IMR-90 (cell line): ENCODE data around the gene CYP4F2. TPM values are rescaled to one million over a fixed set of nuclear protein-coding genes. Genes with fewer than 3 reads are reported as not detected.

Experiments
- ATAC-seq: fragments of 200-7000 bp; cut with Tn5 transposase; 2 replicates; pipeline ENCODE4 v1.9.1; 2020; ENCODE audit warnings: low read depth, mild to moderate bottlenecking, moderate library complexity
- BruUV-seq: library from RNA; stranded (reverse); fragments of 400-500 nt; replicated peaks from 2 replicates; lab custom pipeline; 2021; lab: Mats Ljungman, UMichigan
- CTCF ChIA-PET: fragments of 300-600 bp; formaldehyde crosslinking; extraction: SDS; loops from one replicate; lab custom pipeline; 2021; ENCODE audit warnings: antibody characterized with exemption; lab: Yijun Ruan, JAX
- POLR2A ChIA-PET: fragments of 300-600 bp; sonication (Branson Sonifier 250); formaldehyde crosslinking; loops from one replicate; lab custom pipeline; 2022; ENCODE audit warnings: antibody characterized with exemption; ENCODE audit not compliant: unreplicated experiment; lab: Charles Lee
- DNase-seq: peaks from one replicate; pipeline ENCODE4 v3.0.0; 2013
- H2AFZ ChIP-seq: replicated peaks from 2 replicates; pipeline ENCODE3; 2013; ENCODE audit warnings: low read length, mild to moderate bottlenecking; ENCODE audit not compliant: poor library complexity
- H2AK5ac ChIP-seq: 2 replicates; pipeline ENCODE4 v1.6.1; 2013; ENCODE audit warnings: low read depth, low read length, inconsistent platforms
- H2AK9ac ChIP-seq: replicated peaks from 2 replicates; pipeline ENCODE3; 2013; ENCODE audit warnings: mild to moderate bottlenecking, low read depth, low read length, moderate library complexity; ENCODE audit not compliant: poor library complexity
- H2BK120ac ChIP-seq: 2 replicates; pipeline ENCODE4 v1.6.1; 2013; ENCODE audit warnings: low read depth, low read length, inconsistent platforms
- H2BK15ac ChIP-seq: 3 replicates; pipeline ENCODE4 v1.6.1; 2013; ENCODE audit warnings: low read depth, low read length, inconsistent platforms
- H2BK20ac ChIP-seq: 2 replicates; pipeline ENCODE4 v1.6.1; 2013; ENCODE audit warnings: low read depth, mild to moderate bottlenecking, inconsistent platforms, low read length, moderate library complexity
- H2BK5ac ChIP-seq: 2 replicates; pipeline ENCODE4 v1.6.1; 2013; ENCODE audit warnings: mild to moderate bottlenecking, low read depth, low read length, inconsistent platforms; ENCODE audit not compliant: poor library complexity, severe bottlenecking
- H3K14ac ChIP-seq: replicated peaks from 2 replicates; pipeline ENCODE4 v1.6.1; 2013; ENCODE audit warnings: low read depth, low read length, inconsistent platforms
- H3K18ac ChIP-seq: 2 replicates; pipeline ENCODE4 v1.6.1; 2013; ENCODE audit warnings: low read depth, low read length, control low read depth
- H3K23ac ChIP-seq: 2 replicates; pipeline ENCODE4 v1.6.1; 2013; ENCODE audit warnings: low read depth, low read length, inconsistent platforms
- H3K27ac ChIP-seq: 2 replicates; pipeline ENCODE4 v1.5.1; 2013; ENCODE audit warnings: mild to moderate bottlenecking, control low read depth, low read length; ENCODE audit not compliant: insufficient read depth
- H3K27me3 ChIP-seq: 2 replicates; pipeline ENCODE4 v1.6.1; 2013; ENCODE audit warnings: low read length; ENCODE audit not compliant: control insufficient read depth, insufficient read depth
- H3K36me3 ChIP-seq: 2 replicates; pipeline ENCODE4 v1.6.1; 2013; ENCODE audit warnings: low read length, mixed read lengths; ENCODE audit not compliant: control insufficient read depth, insufficient read depth
- H3K4ac ChIP-seq: 2 replicates; pipeline ENCODE4 v1.6.1; 2013; ENCODE audit warnings: low read depth, low read length, inconsistent platforms
- H3K4me1 ChIP-seq: 2 replicates; pipeline ENCODE4 v1.6.1; 2013; ENCODE audit warnings: low read length, mixed read lengths; ENCODE audit not compliant: control insufficient read depth, insufficient read depth
- H3K4me2 ChIP-seq: 2 replicates; pipeline ENCODE4 v1.6.1; 2013; ENCODE audit warnings: low read depth, mild to moderate bottlenecking, control low read depth, low read length, moderate library complexity
- H3K4me3 ChIP-seq: 2 replicates; pipeline ENCODE4 v1.5.1; 2013; ENCODE audit warnings: low read depth, mild to moderate bottlenecking, control low read depth, low read length, moderate library complexity; ENCODE audit not compliant: insufficient read depth
- H3K56ac ChIP-seq: 2 replicates; pipeline ENCODE4 v1.6.1; 2013; ENCODE audit warnings: low read length, inconsistent platforms; ENCODE audit not compliant: insufficient read depth; ENCODE audit errors: extremely low read depth
- H3K79me1 ChIP-seq, 2 experiments: 2 replicates each; pipeline ENCODE4 v1.6.1; 2013; ENCODE audit warnings: low read length in 2 of 2, inconsistent platforms in 1 of 2, low read depth in 1 of 2
- H3K9ac ChIP-seq: 2 replicates; pipeline ENCODE4 v1.6.1; 2013; ENCODE audit warnings: low read depth, low read length, control low read depth
- H3K9me1 ChIP-seq: 2 replicates; pipeline ENCODE4 v1.6.1; 2013; ENCODE audit warnings: low read length, inconsistent platforms; ENCODE audit not compliant: insufficient read depth
- H3K9me3 ChIP-seq: 2 replicates; pipeline ENCODE4 v1.6.1; 2013; ENCODE audit warnings: low read length; ENCODE audit not compliant: control insufficient read depth, insufficient read depth
- H4K20me1 ChIP-seq: 2 replicates; pipeline ENCODE4 v1.6.1; 2013; ENCODE audit warnings: low read length, inconsistent platforms; ENCODE audit not compliant: insufficient read depth
- H4K5ac ChIP-seq: 2 replicates; pipeline ENCODE4 v1.6.1; 2013; ENCODE audit warnings: mild to moderate bottlenecking, low read depth, low read length, control low read depth
- H4K8ac ChIP-seq, 2 experiments: 2 replicates each; pipeline ENCODE4 v1.6.1; 2013; ENCODE audit warnings: low read depth in 2 of 2, low read length in 2 of 2, control low read depth in 1 of 2, inconsistent platforms in 1 of 2
- H4K91ac ChIP-seq: 2 replicates; pipeline ENCODE4 v1.6.1; 2013; ENCODE audit warnings: low read depth, low read length, inconsistent platforms; ENCODE audit not compliant: insufficient read depth
- BHLHE40 ChIP-seq: fragments of 150-350 bp; IDR thresholded peaks from 2 replicates; pipeline ENCODE4 v1.6.1; 2016; ENCODE audit warnings: mild to moderate bottlenecking, low read depth, low read length
- CTCF ChIP-seq: conservative IDR thresholded peaks from 2 replicates; pipeline ENCODE4 v1.5.1; 2012; ENCODE audit warnings: mild to moderate bottlenecking, low read depth, low read length, improper control_type of control experiment
- FOS ChIP-seq: fragments of 150-350 bp; IDR thresholded peaks from 2 replicates; pipeline ENCODE4 v1.6.1; 2016; ENCODE audit warnings: low read depth, low read length
- MAFK ChIP-seq: IDR thresholded peaks from 2 replicates; pipeline ENCODE4 v1.6.1; 2012; ENCODE audit warnings: low read depth, low read length, improper control_type of control experiment
- MAZ ChIP-seq: IDR thresholded peaks from 2 replicates; pipeline ENCODE4 v1.6.1; 2012; ENCODE audit warnings: low read depth, mild to moderate bottlenecking, low read length, improper control_type of control experiment, moderate library complexity, borderline replicate concordance
- MXI1 ChIP-seq: IDR thresholded peaks from 2 replicates; pipeline ENCODE4 v1.6.1; 2012; ENCODE audit warnings: low read depth, mild to moderate bottlenecking, low read length, moderate library complexity, borderline replicate concordance
- POLR2A ChIP-seq: IDR thresholded peaks from 2 replicates; pipeline ENCODE4 v1.6.1; 2012; ENCODE audit warnings: mild to moderate bottlenecking, low read depth, low read length
- RAD21 ChIP-seq: IDR thresholded peaks from 2 replicates; pipeline ENCODE4 v1.6.1; 2012; ENCODE audit warnings: low read length, improper control_type of control experiment
- RCOR1 ChIP-seq: IDR thresholded peaks from 2 replicates; pipeline ENCODE4 v1.6.1; 2012; ENCODE audit warnings: mild to moderate bottlenecking, low read length, improper control_type of control experiment; ENCODE audit not compliant: insufficient replicate concordance
- USF2 ChIP-seq: fragments of 150-350 bp; IDR thresholded peaks from 2 replicates; pipeline ENCODE4 v1.6.1; 2017; ENCODE audit warnings: mild to moderate bottlenecking, antibody characterized with exemption, low read length, low read depth
- WGBS, 2 experiments: methylation state at CpG; one replicate each; pipeline versions ENCODE4 v1.1.5 to v1.1.7; 2013; ENCODE audit warnings: missing lambda C conversion rate in 2 of 2; ENCODE audit not compliant: insufficient read length in 1 of 2; ENCODE audit errors: extremely low coverage in 2 of 2; 5-methylcytosine and 5-hydroxymethylcytosine counted together
- dilution Hi-C: fragments of 300-500 bp; cut with HindIII; formaldehyde crosslinking; loops from one replicate; pipeline ENCODE4 v1.14.3; 2018; ENCODE audit warnings: low sequenced_read_pairs; ENCODE audit not compliant: unreplicated experiment
- in situ Hi-C: fragments of 300-500 bp; cut with MboI; formaldehyde crosslinking; loops from 3 replicates; pipeline ENCODE4 v1.14.3; 2019; ENCODE audit warnings: low sequenced_read_pairs, inconsistent platforms, mixed read lengths
- intact Hi-C: fragments of 100-400 bp; cut with micrococcal nuclease; formaldehyde crosslinking; loops from 2 replicates; pipeline ENCODE4 v1.10.0; 2022
- polyA plus RNA-seq, 3 experiments: library from polyadenylated mRNA; depleted of rRNA; stranded (reverse); fragments of >200 nt; gene quantifications; 2 replicates each; pipeline ENCODE4 v1.2.3, GENCODE V29; 2012; ENCODE audit warnings: low replicate concordance in 1 of 3
- total RNA-seq: library from RNA; depleted of rRNA; stranded (reverse); fragments of >200 nt; gene quantifications from 2 replicates; pipeline ENCODE4 v1.2.3, GENCODE V29; 2012

Gene CYP4F2
- total and polyA plus RNA-seq, 2 of the 4 experiments (the other 2 are of a cell fraction) = not detected

- Histone ChIP-seq H3K56ac (peak overlapping the region; percentile 69), H3K79me1 (no peaks in the 10 kb centered on the region), H4K20me1 (no peaks in the 10 kb centered on the region), H2AFZ (peak overlapping the region; percentile 94), H3K14ac (peak overlapping the region; percentile 52; the same call in 1 of the 2 replicates), H3K4me1 (no peaks in the 10 kb centered on the region), H3K4ac (peak overlapping the region; percentile 41), H3K4me3 (peak overlapping the region; percentile 82), H3K36me3 (no peaks in the 10 kb centered on the region), H2BK20ac (no peak overlapping the region), H2AK9ac (peak overlapping the region; percentile 94), H4K8ac (peak overlapping the region; percentile 94 to 95), H2BK5ac (peak overlapping the region; percentile 76), H2AK5ac (no peak overlapping the region), H3K23ac (peak overlapping the region; percentile 51; the same call in 1 of the 2 replicates), H3K4me2 (peak overlapping the region; percentile 77), H3K27ac (peak overlapping the region; percentile 72), H4K91ac (peak overlapping the region; percentile 4; the same call in 1 of the 2 replicates), H3K9ac (peak overlapping the region; percentile 74), H3K27me3 (no peaks in the 10 kb centered on the region), H4K5ac (peak overlapping the region; percentile 69), H3K9me1 (no peaks in the 10 kb centered on the region), H2BK15ac (no peak overlapping the region), H3K18ac (peak overlapping the region; percentile 31), H3K9me3 (no peaks in the 10 kb centered on the region), H2BK120ac (no peak overlapping the region)
- TF ChIP-seq MAZ (peak; percentile 33; the same call in 1 of the 2 replicates), MXI1 (0 out of 2 replicates have a peak, but pooled peaks have one; percentile 17), POLR2A (peak; percentile 59; the same call in 1 of the 2 replicates), CTCF (0 out of 2 replicates have a peak, but pooled peaks have one; percentile 0), RAD21 (no peak), USF2 (no peak), BHLHE40 (no peak), FOS (peak; percentile 24; the same call in 1 of the 2 replicates), RCOR1 (no peak), MAFK (peak; percentile 75)
- intact Hi-C loops = no loop called here
- in situ Hi-C loops = loop anchor here (25.0 kb wide), 1 partner anchor 351 kb away; the partner anchor contains the start of genes AP1M1 and FAM32A
- dilution Hi-C loops = no loop called here
- WGBS, 2 experiments = 4% methylated on average over 16 of the region's 65 CpGs; no CpG with 5 or more reads in 1 of the 2 experiments
- DNase-seq = peak; percentile 88
- CTCF ChIA-PET = no interaction called here
- ATAC-seq = peak; percentile 100
- BruUV-seq = no TSS peak
- POLR2A ChIA-PET = interaction anchor here (0.5 kb wide), 1 partner anchor 344 kb away, joined by 4 read pairs; no protein-coding TSS in a partner anchor
Measured at GRCh38 chr19:15836330-15837220, 61.3 kb downstream of the CYP4F2 start.
